ENCODE results near the gene HSD11B1. TPM values are rescaled to one million over a fixed set of nuclear protein-coding genes. Genes with fewer than 3 reads are reported as not detected.

HSD11B1 gene
- total RNA-seq, 2 donors from 2014 or later = 5.6 to 6.8 TPM

- ATAC-seq = peak; percentile 73 to 86
- intact Hi-C loops (cut with DNase I) = no loop called here
Observed at GRCh38 chr1:209720326-209720725, 15.7 kb downstream of the HSD11B1 start.

DNA sequence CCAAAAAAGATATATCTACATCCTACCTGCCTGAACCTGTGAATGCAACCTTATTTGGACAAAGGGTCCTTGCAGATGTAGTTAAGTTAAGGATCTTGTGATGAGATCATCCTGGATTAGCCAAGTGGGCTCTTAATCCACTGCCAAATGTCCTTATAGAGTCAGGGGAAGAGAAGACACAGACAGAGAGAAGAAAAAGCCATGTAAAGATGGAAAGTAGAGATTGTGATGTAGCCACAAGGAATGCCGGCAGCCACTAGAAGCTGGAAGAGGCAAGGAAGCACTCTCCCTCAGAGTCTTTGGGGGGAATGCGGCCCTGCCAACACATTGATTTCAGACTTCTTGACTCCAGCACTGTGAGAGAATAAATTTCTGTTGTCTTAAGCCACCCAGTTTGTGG, 16.2 kb downstream of the HSD11B1 start:
- DNase-seq (no peak), ATAC-seq (no peak)
- intact Hi-C loops (cut with DNase I) = no loop called here

More at GRCh38 chr1:209720326-209720725, 15.7 kb downstream of the HSD11B1 start:
- DNase-seq = no peak

GRCh38 chr1:209721323-209721722, 16.7 kb downstream of the HSD11B1 start:
- intact Hi-C loops (cut with DNase I) = no loop called here
- ATAC-seq (no peak), DNase-seq (no peak)

GRCh38 chr1:209723265-209723664, 18.6 kb downstream of the HSD11B1 start:
- ATAC-seq (no peak), DNase-seq (no peak)
- intact Hi-C loops (cut with DNase I) = no loop called here

- DNase-seq = no peak
- ATAC-seq = no peak
- intact Hi-C loops (cut with DNase I) = no loop called here
Observed at GRCh38 chr1:209723756-209724693, 19.4 kb downstream of the HSD11B1 start.

DNA sequence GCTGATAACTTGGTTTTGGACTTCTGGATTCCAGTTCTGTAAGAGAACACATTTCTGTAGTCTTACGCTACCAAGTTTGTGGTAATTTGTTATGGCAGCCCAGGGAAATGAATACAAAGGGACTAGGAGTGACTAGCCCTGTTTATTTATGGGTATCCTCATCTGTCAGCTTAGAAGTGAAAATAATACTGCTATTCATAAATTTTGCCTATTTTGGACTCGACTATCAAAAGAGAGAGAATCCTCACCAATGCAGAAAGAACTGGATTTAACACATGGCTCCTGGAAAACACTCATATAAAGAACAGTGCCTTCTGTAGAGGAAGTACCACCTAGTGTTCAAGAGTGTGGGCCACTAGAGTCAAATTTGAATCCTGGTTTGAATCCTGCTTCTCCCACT, 22.6 kb downstream of the HSD11B1 start:
- no peak for ATAC-seq
- no peak for DNase-seq
- intact Hi-C loops (cut with DNase I) = no loop called here

GRCh38 chr1:209727785-209728184, 23.1 kb downstream of the HSD11B1 start:
- intact Hi-C loops (cut with DNase I) = no loop called here
- DNase-seq (no peak), ATAC-seq (no peak)

DNA sequence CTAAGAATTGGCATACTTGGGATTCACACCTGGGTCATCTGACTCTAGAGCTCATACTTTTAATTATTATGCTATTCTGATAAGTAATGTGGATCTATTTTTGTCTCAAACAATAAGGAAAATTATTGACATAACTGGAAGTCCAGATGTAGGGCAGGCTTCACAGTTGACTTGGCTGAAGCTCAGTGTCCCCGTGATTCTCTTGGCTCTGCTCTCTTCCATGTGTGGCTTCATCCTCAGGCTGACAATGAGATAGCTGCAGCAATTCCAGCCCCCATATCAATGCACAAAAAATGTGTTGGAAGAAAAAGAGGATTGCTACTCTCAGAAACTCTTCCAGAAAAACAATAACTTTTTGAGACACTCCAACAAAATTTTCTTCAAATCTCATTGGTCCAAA, 23.8 kb downstream of the HSD11B1 start:
- peak; percentile 49 to 93 for ATAC-seq
- intact Hi-C loops (cut with DNase I) = no loop called here
- peak; percentile 30 for DNase-seq

DNA sequence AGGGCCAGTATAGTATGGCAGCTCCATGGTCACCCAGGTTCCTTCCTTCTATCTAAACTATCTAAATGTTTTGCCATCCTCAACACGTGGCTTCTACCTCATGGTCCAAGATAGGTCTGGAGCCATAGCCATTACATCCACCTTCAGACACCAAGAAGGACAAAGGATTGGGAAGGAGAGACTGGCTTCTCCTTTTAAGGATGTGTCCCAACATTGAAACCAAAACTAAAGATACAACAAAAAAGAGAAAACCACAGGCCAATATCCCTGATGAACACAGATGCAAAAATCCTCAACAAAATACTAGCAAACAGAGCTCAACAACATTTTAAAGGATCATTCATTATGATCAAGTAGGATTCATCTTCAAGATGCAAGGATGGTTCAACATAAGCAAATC, 24.8 kb downstream of the HSD11B1 start:
- DNase-seq (no peak), ATAC-seq (no peak)
- intact Hi-C loops (cut with DNase I) = no loop called here

DNA sequence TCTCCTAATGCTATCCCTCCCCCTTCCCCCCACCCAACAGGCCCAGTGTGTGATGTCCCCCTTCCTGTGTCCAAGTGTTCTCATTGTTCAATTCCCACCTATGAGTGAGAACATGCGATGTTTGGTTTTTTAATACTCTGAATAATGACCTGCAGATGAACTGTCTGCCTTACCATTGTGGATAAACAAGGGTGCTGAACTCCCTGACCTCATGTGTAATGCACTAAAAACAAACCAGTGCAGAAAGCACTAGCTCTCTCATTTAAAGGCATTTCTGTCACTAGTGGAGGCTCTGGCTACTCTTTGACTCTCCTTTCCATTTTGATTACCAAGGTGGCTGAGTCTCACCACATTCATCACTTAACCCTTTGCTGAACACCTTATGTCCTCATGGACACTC, 28.1 kb downstream of the HSD11B1 start:
- no peak for ATAC-seq
- DNase-seq = no peak
- intact Hi-C loops (cut with DNase I) = no loop called here

DNA sequence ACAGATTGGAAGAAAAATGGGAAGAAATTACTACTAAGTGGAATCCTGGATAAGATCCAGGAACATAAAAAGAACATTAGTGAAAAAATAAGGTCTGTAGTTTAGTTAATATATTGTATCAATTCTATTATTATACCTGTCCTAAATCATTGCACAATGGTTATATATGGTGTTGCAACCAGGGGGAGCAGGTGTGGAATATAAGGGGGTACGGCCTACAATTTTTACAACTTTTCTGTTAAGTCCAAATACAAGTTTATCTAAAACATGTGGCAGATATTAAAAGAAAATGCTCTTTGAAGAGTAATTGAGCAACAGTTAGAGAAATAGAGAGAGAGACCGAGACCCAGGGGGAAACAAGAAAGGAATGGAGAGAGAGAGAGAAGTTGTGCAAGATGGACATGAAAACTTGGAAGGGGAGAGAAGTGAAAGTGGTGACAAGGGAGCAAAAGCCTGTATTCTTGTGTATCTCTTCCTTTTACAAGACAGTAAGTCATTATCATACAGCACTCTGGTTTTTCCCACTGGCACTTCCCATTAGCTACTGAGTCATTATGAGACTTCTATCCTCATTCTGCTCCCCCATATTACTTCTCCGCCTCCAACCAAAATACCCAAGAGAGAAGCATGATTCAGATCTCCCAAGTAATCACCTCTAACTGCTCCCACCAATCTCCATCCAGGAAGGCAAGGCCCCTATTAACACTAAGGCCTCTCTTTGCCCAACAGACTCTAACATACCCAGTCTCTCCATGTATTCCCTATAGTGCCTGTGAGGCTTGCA, 29.0 kb downstream of the HSD11B1 start:
- ATAC-seq = peak; percentile 57 to 71
- no peak for DNase-seq
- intact Hi-C loops (cut with DNase I) = no loop called here

GRCh38 chr1:209736490-209737117, 32.0 kb downstream of the HSD11B1 start:
- ATAC-seq = no peak
- intact Hi-C loops (cut with DNase I) = no loop called here
- DNase-seq = no peak

DNA sequence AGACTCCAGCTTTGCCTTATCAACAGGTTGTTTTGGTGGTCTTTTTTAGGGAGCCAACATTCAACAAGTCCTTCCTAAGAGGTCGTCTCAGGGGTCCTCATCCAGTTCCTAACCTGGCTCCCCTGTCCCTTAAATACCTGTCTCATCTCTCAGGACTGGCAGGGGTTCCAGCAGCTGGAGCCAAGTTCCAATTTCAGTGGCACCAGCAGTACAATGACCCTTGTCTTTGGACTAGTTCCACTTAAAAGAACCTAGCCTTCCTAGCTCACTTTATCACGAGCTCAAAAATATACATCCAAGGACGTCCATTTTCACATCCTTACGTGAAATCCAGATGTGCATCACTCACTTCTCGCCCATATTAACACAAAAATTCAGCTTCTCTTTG, 32.5 kb downstream of the HSD11B1 start:
- intact Hi-C loops (cut with DNase I) = no loop called here
- DNase-seq (no peak), ATAC-seq (no peak)

DNA sequence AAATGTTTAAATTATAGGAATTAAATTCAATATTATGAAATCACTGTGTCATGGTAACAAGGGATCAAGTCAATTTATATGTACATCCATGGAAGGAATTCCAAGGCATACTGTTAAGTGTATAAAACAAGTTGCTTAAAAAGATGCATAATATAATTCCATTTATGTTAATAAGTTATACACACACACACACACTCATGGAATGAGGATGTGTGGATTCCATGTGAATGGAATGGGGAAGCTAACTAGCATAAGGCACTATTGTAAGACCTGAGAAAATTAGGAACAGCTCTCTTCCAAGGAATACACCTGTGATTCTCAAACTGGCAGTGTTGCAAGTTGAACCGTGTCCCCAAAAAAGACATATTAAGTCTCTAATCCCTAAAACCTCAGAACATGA, 33.6 kb downstream of the HSD11B1 start:
- no peak for DNase-seq
- ATAC-seq = no peak
- intact Hi-C loops (cut with DNase I) = no loop called here

- intact Hi-C loops (cut with DNase I) = loop anchor here in 1 of 2 donors (10.0 kb wide), 1 partner anchor 116 kb away; no protein-coding TSS in a partner anchor
- DNase-seq (no peak), ATAC-seq (no peak)
Observed at GRCh38 chr1:209741193-209741592, 36.5 kb downstream of the HSD11B1 start.

DNA sequence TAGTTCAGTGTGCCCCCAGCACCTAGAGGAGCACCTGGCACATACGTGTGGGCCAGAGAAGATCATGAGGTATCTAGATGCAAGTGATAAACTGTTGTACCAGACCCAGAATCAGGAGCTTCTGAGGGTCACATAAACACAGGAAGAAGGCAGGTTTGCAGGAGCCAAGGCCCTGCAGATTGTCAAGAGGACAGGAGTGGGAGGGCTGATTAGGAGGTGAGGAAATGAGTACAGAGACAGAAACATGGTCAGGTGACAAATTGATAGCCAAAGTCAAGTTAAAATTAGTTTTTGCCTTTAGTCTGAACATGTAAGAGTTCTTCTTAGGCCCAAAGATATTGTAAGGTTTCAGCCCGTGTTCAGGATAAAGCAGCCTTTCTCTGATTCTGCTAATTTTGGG, 37.2 kb downstream of the HSD11B1 start:
- intact Hi-C loops (cut with DNase I) = loop anchor here in 1 of 2 donors (10.0 kb wide), 1 partner anchor 117 kb away; no protein-coding TSS in a partner anchor

DNA sequence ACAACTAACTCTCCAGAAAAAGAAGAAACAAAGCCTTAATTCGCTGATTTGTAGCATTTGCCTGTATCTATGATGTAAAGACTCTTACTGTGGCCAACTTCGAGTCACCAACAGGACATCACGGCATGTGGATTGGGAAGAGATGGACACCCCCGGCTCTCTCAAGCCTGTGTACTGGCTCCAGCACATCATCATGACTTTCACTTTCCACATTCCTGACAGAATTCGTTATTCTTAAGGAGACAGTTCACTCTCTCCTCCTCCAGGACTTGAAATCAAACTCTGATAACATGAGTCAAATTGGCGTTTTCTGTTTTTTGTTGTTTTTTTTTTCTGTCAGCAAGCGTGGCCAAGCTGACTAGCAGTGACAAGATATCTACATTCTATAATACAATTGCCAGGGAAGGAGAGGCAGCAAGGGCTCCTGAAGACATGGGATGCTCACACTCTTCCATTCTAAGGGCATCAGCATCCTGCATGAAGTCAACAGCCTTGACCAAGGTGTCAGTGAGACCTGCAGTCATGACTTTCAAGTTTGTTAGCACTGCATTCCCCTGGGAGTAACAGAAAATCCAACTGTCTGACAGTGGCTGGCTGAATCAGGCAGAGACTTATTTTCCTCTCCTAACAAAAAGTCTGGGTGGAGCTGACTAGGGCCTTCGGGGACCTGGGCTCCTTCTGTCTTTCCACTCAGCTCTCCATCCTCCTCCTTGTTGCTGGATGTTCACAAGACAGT, 37.9 kb downstream of the HSD11B1 start:
- ATAC-seq (peak; percentile 48 to 75), DNase-seq (peak; percentile 25)
- intact Hi-C loops (cut with DNase I) = loop anchor here in 1 of 2 donors (10.0 kb wide), 1 partner anchor 118 kb away; no protein-coding TSS in a partner anchor

More for the DNA sequence above, 37.2 kb downstream of the HSD11B1 start:
- ATAC-seq (peak; percentile 46 to 73), DNase-seq (no peak)

GRCh38 chr1:209743145-209743482, 38.5 kb downstream of the HSD11B1 start:
- intact Hi-C loops (cut with DNase I) = loop anchor here in 1 of 2 donors (10.0 kb wide), 1 partner anchor 118 kb away; no protein-coding TSS in a partner anchor
- ATAC-seq = peak in 1 of 2 donors; percentile 37

More at GRCh38 chr1:209743145-209743482, 38.5 kb downstream of the HSD11B1 start:
- DNase-seq = peak; percentile 69
